Coronary artery (tissue), 2 donors: ENCODE data around the gene ASS1.

Experiments
- DNase-seq: peaks from one replicate; pipeline ENCODE4 v3.0.0-alpha.2; 2017; ENCODE audit warnings: low spot score
- H3K27ac ChIP-seq, 2 donors: fragments of 200-600 bp; sonication (generic); one replicate each; pipeline ENCODE4 v1.5.1; 2016 to 2019
- H3K4me3 ChIP-seq: fragments of 200-600 bp; sonication (generic); 2 replicates; pipeline ENCODE4 v1.5.1; 2016; ENCODE audit warnings: mild to moderate bottlenecking, moderate library complexity
- TF ChIP-seq, protein P1 (sequence below): fragments of 200-600 bp; sonication (generic); IDR thresholded peaks from one replicate; pipeline ENCODE4 v1.5.1; 2019; ENCODE audit warnings: antibody characterized with exemption

Gene ASS1

GRCh38 chr9:130462685-130463540 lies 18.2 kb downstream of the ASS1 start:
- TF ChIP-seq, protein P1, sequence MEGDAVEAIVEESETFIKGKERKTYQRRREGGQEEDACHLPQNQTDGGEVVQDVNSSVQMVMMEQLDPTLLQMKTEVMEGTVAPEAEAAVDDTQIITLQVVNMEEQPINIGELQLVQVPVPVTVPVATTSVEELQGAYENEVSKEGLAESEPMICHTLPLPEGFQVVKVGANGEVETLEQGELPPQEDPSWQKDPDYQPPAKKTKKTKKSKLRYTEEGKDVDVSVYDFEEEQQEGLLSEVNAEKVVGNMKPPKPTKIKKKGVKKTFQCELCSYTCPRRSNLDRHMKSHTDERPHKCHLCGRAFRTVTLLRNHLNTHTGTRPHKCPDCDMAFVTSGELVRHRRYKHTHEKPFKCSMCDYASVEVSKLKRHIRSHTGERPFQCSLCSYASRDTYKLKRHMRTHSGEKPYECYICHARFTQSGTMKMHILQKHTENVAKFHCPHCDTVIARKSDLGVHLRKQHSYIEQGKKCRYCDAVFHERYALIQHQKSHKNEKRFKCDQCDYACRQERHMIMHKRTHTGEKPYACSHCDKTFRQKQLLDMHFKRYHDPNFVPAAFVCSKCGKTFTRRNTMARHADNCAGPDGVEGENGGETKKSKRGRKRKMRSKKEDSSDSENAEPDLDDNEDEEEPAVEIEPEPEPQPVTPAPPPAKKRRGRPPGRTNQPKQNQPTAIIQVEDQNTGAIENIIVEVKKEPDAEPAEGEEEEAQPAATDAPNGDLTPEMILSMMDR = no peak
- no peak for DNase-seq
- Histone ChIP-seq H3K27ac (no peak overlapping the region), H3K4me3 (no peak overlapping the region)

- Histone ChIP-seq H3K4me3 (no peak overlapping the region), H3K27ac (no peak overlapping the region)
- TF ChIP-seq, protein P1 = no peak
- no peak for DNase-seq
Observed at GRCh38 chr9:130463763-130464745, 19.3 kb downstream of the ASS1 start.

DNA sequence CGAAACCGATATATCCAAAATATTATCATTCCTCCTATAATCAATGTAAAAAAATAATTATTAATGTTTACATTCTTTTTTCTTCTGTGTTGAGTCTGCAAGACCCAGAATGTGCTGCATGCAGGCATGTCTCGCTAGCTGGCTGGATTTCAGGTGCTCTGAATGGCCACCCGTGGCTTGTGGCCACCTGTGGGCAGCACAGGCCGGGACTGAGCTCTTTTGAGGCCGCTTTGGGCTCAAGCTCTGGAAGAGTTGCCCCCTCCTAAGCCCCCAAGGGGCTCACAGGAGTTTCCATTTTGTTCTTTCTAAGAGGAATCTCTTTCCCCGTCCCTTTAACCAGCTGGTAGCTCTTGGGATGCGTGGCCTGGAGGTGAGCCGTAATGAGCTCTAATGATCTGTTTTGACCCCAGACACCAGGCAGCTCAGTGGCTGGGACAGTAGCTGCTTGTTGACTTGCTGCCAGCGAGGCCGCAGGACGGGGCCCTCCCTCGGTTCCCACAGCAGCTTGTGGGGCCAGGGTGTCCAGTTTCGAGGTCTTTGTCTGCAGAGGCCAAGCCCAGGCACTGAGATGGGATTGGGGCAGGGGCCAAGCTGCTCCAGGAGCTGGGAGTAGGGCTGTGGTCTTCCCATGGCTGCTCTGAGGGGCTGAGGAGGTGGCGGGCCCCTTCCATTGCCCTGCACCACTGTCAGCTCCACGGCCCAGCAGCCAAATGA lies 20.8 kb downstream of the ASS1 start:
- H3K27ac ChIP-seq = no peak overlapping the region
- TF ChIP-seq, protein P1 = no peak
- no peak for DNase-seq
- H3K4me3 ChIP-seq = no peak overlapping the region

GRCh38 chr9:130466537-130467217 lies 21.9 kb downstream of the ASS1 start:
- TF ChIP-seq, protein P1 = no peak
- H3K4me3 ChIP-seq = no peak overlapping the region
- DNase-seq = no peak

DNA sequence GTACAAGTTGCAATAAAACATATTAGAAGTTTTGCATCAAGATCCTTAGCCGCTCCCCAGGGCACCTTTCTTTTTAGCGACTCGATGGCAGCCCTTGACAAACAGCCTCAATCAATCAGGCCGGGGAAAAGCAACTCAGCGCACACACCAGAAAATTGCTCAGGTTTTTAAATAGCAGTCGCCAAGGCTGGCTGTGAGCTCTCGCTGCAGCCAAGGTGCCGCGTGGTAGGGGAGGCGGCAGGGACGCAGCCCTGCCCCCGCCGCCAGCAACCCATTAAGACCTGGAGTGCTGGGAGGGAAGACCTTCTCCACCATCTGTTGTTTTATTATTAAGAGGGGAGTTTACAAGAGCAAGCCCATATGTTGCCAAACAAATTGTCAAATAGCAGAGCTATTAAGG lies 22.6 kb downstream of the ASS1 start:
- Histone ChIP-seq H3K27ac (no peak overlapping the region), H3K4me3 (no peak overlapping the region)
- no peak for DNase-seq
- TF ChIP-seq, protein P1 = no peak

More at GRCh38 chr9:130466537-130467217, 21.9 kb downstream of the ASS1 start:
- H3K27ac ChIP-seq = no peak overlapping the region

DNA sequence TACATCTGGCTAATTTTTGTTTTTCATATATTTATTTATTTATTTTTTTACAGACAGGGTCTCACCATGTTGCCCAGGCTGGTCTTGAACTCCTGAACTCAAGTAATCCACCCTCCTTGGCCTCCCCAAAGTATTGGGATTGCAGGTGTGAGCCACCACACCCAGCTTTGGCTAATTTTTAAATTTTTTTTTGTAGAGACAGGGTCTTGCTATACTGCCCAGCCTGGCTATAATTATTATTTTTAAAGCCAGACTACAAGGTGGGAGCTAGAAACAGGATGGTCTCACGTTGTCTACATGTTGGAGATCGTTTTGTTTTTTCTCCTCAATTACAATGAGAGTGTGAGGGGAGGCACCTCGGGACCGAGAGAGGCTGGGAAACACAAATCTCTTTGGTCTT lies 23.8 kb downstream of the ASS1 start:
- DNase-seq = no peak
- TF ChIP-seq, protein P1 = no peak
- Histone ChIP-seq H3K27ac (no peak overlapping the region), H3K4me3 (no peak overlapping the region)
